Stimulated activated CD8-positive, alpha-beta memory T cell treated with anti-CD3 and anti-CD28 coated beads, Interleukin-15, amount 100 ng/mL, for 4 hours (primary cell): ENCODE results near the gene SYCP3.

Experiments used
- DNase-seq, 2 donors: peaks; one replicate each; pipeline ENCODE4 v3.0.0-alpha.2; 2020; ENCODE audit warnings: low read depth in 2 of 2

The SYCP3 gene

DNA sequence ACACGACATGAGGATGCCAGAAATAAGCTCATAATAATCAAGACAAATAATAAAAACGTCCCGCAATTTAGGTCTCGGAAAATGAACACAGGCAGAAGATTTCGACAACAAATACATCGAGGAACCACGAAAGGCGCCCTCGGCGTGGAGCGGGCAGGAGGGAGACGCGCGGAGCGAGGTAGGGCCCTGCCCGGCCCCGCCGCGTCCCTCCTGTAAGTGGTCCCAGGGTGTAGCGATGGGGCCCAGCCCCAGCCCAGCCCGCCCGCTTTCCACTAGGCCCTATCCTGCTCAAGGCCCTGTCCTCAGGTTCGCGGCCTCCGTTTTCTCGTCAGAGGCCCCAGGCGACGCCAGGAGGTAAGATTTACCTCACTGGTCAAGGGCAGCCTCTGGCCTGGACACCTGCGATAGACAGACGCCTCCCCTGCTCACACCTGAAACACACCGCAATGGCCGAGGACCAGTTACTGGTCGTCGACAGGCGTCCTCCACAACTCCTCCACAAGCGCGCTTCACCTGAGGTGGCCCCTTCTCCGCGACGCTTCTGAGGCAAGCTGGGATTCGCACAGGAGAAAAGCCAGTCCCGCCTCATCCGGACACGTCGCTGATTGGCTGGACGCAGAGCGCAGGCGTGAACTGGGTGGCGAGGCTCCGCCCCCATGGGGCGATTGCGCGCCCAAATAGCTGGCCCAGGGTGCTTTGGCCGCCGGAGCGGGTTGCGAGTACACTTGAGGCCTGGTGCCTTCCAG, at the start of gene SYCP3:
SYCP3 (minus strand) TSS at position 543 of the 746 bp plus-strand sequence. CDS start 1,527 bp downstream, outside the sequence.
- DNase-seq = no peak

DNA sequence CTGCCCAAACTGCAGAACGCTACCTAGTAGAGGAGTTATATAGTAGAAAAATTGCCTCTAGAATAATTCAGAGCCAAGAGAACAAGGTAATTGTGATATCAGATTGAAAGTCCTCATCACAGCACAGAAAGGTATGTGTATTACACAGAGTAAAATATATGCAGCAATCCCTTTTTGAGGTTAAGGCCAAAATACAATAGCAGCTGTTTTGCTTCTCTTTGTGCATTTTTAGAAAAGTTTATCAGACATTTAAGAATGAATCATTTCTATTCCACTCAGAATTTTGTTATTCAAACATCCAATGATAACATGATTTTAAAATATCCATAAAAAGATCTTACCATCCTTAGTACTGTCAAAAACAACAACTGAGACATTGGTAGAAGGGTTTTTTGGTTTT, 46.4 kb upstream of the SYCP3 start:
- DNase-seq = no peak

DNA sequence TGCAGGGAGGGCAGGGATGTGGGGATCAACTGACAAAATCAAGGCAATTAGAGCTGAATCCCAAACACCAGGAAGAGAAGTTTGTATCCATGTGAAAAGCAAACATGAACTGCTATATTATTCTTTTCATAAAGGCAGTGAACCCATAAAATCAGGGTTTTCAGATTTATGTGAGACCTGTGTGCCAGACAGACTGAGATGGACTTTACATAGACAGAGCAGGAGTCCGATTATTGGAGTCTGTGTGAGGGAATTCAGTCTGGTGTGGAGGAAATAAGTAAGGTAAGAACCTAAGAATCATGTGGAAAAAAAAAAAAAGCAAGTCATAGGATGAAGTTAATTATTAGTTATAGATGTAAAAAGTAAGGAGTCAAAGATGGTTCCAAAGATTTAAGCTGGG, 45.1 kb upstream of the SYCP3 start:
- no peak for DNase-seq

DNA sequence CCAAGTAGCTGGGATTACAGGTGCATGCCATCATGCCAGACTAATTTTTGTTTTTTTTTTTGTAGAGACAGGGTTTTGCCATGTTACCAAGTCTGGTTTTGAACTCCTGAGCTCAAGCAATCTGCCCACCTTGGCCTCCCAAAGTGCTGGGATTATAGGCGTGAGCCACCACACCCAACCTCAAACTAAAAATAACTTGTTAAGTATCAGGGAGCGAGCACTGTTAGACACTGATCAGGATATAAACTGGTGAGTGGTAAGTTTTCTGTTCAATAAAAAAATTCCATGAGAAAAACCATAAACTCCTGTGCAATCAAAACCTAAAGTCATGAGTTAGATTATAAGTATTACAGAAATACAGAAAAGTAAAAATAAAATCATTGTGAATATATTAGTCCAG, 44.6 kb upstream of the SYCP3 start:
- no peak for DNase-seq

GRCh38 chr12:101783150-101783549, 43.9 kb upstream of the SYCP3 start:
- no peak for DNase-seq

DNA sequence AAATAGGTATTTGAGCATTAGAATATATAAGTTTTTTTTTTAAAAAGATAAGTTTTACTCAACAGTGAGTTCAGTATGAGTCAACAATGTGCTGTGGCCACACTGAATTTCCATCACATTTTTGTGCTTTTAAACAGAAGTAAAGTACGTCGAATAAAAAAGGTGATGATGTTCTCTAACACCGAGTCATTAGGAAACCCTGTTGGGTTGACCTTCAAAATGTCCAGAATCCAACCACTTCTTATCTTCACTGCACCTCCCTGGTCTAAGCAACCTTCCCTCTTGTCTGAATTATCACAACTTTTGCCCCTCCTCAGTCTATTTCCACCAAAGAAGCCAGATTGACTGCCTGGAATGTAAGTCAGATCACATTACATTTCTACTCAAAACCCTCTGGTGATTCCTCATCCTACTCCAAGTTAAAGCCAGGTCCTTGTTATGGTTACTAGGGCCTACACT, 43.0 kb upstream of the SYCP3 start:
- DNase-seq = no peak

DNA sequence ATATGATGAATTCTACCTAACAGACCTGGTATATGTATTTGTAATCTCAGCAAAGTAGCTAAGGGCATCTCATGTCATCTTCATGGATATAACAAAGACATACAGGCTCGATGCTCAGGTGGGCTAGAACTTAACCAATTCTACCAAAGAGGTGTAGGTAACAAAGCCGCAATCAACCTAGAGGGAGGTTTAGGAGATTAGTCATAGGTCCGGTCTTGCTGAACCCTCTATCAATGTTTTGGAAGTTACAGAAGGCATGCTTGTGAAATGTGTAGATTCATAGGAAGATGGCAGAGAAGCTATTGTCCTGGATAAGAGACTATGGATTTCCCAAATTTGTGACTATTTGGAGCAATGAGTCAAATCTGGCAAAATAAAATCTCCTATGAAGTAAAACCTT, 42.6 kb upstream of the SYCP3 start:
- no peak for DNase-seq

GRCh38 chr12:101780599-101780998, 41.3 kb upstream of the SYCP3 start:
- no peak for DNase-seq

- DNase-seq = no peak
Observed at GRCh38 chr12:101779626-101780025, 40.4 kb upstream of the SYCP3 start.

DNA sequence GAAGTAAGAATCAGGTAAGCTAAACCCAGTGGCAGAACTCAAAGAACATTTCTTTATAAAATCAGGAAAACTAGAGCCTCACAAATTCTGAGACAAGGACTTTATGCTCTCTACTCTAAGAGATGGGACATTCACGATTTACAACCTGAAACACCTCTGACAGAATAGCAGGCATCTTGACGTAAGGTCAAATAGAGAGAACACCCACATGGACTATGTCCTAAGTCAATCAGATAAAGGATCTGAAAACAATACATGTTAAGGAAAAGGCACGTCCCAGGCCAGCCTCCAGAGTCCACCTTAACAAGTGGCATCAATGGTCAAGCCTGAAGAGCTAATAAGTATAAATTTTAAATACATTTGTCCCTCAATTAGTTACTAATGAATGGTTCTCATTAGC, 39.9 kb upstream of the SYCP3 start:
- DNase-seq = no peak

DNA sequence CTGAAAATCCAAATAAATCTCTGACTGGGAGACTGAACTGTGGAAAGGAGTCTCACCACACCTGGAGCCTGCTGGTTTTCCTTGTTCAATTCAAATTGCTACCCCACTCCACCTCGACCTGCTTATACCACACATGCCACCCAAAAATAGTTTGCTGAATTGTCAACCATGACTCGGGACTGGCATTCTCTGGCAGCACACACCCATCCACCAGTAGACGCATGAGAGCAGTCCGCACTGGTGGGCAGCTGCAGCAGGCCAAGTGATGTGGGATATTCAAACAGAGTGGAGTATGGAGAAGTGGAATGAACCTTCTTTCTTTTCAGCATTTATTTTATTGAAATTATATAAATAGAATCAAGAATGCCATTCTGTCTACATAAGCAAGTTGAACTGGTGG, 38.7 kb upstream of the SYCP3 start:
- DNase-seq = no peak

DNA sequence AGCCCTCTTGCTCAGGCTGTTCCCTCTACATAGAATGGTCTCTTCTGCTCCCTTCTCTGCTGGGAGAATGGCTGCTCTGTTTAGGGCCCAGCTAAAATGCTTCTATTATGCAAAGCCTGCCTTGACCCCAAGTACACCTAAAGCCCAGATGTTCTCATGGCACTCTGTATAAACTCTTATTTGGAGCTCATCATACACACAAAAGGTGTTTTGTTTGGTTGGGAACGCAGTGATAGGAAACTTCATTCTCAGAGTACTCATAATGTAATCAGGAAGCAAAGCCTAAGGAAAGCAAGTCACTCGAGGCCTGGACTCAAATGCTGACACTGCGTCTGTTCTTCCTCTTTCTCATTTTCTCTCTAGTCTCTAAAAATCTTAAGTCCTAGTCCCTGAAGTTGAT, 38.2 kb upstream of the SYCP3 start:
- DNase-seq = no peak

GRCh38 chr12:101775816-101776215, 36.6 kb upstream of the SYCP3 start:
- no peak for DNase-seq

DNA sequence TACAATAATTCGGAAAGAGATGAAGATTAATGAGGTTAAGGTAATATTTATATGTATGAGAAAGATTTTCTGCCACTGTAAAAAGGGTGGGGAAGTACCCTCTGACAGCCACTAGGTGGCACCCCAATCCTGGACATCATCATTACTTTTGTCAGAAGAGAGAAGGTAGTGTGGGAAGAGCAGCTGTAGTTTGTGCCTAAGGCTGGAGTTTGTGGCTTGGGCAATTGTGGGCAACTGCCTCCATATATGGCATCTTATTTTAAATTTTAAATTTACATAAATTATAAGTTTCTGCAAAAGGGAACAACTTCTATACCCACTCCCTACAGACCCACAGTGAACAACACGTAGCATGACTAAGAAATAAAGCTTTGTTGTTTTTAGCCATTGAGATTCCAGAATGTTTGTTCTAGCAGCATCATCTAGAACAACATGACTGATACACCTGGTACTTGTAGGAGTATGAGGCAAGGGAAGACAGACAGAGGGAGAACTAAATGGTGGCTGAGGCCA, 34.4 kb upstream of the SYCP3 start:
- DNase-seq = peak; percentile 19 to 34

DNA sequence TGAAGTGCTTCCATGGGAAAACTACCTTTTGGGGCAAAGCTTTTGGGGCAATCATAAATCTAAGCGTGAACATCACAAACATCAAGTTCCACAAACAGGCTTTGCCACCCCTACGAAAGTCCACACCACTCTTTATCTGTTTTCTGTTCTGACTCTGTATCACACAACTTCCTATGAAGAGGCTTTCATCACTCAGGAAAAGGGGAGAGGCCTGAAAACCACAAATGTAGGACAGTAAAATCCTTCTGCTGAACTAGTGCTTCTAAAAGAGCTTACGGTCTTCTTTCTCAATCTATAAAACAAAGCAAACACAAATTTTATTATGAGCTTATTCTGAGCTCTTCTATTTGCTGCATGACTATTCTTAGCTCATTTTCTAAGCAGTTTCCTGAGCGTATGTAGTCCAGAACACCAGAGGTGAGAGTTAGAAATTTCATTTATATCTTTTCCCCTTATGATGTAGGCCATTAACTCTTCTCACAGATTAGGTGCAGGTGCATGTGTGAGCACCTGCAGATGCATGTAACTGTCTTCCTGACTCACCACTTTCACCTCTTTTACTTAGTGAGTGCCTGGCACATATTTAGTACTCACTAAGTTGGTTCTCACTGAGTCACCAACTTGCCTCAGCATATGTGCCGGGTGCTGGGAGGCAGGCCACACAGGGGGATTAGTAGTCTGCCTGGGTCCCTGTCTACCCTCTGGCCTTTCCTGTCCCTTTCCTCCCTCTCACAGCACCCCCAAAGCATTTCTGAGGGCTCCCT, 32.9 kb upstream of the SYCP3 start:
- no peak for DNase-seq

- DNase-seq = no peak
Observed at GRCh38 chr12:101769865-101770264, 30.6 kb upstream of the SYCP3 start.

GRCh38 chr12:101768781-101769180, 29.5 kb upstream of the SYCP3 start:
- DNase-seq = no peak

DNA sequence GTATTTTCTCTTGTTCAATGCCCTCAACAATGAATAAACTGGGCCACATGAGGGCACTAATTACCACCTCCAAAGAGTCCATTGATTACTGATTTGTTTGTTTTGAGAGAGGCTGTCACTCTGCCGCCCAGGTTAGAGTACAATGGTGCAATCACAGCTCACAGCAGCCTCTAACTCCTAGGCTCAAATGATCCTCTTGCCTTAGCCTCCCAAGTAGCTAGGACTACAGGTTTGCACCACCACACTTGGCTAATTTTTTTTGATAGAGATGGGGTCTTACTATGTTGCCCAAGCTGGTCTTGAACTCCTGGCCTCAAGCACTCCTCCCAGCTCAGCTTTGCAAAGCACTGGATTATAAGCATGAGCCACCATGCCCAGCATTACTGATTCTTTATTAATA, 28.3 kb upstream of the SYCP3 start:
- no peak for DNase-seq

- no peak for DNase-seq
Observed at GRCh38 chr12:101764051-101764792, 25.0 kb upstream of the SYCP3 start.

DNA sequence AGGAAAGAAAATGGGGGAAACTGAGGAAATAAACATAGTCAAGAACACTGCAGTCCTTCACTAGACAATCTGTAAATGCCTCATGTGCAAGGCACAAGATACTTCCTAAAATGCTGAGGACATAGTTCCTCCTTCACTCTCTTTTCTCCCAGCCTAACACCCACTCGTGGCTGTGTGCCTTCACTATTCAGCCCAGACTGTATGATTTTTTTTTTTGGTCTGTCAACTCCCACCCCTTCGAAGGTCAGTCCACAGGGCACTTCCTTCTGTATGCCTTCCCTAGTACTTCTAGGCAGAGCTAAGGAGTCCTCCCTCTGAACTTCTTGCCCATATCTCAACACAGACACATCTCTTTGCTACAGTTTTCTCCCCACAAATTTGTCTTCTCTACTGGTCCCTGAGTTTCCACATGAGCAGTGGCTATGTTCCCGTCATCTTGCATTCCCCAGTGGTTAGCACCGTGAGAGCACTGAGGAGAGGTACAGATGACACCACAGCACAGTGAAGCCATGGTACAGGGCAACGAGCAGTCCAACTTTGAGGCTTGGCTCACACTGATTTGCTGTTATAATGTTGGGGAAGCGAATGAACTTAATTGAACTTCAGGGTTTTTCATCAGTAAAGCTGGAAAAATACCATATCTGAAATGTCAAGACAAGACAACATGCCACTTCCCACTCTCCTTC, 24.1 kb upstream of the SYCP3 start:
- DNase-seq = no peak

GRCh38 chr12:101761781-101762180, 22.5 kb upstream of the SYCP3 start:
- DNase-seq = no peak

DNA sequence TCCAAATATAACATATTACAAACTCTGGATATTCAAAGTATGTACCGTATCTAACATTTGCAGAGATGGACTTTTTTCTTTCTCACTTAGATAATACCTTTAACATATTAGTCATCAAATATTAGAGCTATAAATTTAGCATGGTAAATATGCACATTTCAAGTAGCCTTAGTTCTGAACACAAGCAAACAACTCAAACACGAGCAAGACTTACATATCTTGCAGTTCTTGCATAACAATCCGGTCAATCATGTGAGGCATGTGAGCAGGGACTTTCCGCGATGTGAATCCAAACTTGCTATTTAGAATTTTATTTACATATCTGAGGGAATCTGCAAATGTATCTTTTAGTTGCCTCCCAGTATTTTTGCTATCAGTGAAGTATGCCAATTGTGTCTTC, 22.1 kb upstream of the SYCP3 start:
- DNase-seq = no peak
